ENCODE data around the gene PRTN3.

The PRTN3 gene, protein sequence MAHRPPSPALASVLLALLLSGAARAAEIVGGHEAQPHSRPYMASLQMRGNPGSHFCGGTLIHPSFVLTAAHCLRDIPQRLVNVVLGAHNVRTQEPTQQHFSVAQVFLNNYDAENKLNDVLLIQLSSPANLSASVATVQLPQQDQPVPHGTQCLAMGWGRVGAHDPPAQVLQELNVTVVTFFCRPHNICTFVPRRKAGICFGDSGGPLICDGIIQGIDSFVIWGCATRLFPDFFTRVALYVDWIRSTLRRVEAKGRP

DNA sequence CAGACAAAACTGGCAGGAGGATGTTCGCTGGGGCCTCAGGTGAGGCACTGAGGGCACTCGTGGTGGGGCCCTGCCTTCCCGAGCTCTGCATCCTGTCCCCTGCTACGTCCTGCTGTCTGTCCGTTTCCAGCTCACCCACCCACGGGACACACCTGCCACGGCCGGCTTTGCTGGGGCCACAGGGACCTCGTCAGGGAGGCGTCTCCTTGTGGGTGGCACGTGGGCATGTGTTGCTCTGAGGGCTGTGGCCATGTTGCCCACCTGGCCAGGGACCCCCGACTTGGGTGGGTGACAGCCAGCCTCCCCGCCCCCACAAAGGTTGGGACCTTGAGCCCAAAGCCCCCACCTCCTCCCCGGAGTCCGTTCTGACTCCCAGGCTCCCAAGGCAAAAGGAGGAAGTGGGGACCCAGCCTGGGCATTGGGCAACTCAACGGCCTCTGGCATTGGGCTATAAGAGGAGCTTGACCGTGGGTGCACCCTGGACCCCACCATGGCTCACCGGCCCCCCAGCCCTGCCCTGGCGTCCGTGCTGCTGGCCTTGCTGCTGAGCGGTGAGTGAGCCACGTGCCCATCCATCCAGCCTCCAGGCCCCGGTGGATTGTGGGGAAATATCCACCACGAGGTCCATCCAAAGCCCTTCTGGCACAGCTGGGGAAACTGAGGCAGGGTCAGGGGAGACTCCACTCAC, at the start of gene PRTN3:
PRTN3 (plus strand) TSS at position 481 of the 688 bp plus-strand sequence; CDS start at position 491, 10 bp downstream.
- no peak for DNase-seq

DNA sequence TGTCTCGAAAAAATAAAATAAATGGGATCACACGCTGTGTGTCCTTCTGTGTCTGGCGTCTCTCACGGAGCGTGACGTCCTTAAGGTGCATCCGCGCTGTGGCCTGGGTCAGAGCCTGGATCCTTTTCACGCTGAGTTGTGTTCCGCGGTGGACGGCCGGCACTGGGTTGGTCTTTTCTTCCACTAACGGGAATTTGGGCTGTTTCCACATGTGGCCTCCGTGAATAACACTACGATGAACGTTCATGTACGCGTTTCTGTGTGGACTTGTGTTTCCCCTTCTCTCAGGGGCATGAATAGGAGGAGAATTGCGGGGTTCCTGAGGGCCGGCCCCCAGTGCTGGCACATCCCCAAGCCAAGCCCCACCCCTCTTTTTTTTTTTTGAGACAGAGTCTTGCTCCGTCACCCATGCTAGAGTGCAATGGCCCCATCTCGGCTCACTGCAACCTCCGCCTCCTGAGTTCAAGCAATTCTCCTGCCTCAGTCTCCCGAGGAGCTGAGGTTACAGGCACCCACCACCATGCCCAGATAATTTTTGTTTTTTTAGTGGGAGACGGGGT, 49.7 kb upstream of the PRTN3 start:
- no peak for DNase-seq

DNA sequence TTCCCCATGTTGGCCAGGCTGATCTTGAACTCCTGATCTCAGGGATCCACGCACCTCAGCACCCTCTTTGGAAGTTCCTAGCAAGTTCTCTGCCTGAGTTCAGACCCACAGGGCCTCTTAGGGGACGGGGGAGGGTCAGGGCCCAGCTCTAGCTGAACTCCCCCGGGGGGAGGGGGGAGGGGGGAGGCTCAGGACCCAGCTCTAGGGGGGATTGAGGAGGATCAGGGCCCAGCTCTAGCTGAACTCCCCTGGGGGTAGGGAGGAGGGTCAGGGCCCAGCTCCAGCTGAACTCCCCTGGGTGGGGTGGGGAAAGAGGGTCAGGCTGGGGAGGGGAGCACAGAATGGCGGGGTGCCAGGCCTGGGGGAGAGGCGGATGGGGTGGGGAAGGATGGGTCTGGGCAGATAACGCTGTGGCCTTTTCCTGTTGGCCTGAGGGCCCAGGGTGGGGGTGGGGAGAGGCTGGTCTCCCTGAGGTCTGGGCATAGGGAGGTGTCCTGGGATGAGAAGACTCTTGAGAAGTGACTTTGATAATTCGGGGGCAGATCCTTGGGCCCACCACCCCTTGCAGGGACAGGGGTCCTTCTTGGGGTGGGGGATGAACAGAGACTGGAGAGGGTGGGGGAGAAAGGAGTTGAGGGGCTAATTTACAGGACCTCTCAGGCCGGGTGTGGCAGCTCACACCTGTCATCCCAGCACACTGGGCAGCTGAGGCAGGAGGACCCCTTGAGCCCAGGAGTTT, 49.1 kb upstream of the PRTN3 start:
- no peak for DNase-seq

DNA sequence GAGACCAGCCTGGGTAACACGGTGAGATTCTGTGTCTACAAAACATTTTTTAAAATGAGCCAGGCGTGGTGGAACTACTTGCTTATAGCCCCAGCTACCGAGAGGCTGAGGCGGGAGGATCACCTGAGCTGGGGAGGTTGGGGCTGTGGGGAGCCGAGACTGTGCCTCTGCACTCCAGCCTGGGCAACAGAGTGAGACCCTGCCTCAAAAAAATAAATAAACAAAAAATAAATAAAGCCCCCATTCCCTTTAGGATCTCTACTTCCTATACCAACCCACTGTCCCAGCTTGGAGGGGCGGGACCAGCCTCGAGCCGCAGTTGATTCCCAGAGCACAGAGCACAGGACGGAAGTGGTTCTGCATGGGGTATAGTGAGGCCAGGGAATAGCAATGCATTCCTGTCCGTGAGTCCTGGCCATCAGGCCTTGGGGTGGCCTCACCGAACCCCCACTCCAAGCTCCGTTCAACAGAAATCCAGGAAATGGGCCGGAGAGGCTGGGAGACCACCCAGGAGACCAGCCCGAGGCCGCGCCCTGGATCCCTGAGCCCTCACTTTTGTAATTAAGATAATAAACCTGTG, 48.4 kb upstream of the PRTN3 start:
- no peak for DNase-seq

DNA sequence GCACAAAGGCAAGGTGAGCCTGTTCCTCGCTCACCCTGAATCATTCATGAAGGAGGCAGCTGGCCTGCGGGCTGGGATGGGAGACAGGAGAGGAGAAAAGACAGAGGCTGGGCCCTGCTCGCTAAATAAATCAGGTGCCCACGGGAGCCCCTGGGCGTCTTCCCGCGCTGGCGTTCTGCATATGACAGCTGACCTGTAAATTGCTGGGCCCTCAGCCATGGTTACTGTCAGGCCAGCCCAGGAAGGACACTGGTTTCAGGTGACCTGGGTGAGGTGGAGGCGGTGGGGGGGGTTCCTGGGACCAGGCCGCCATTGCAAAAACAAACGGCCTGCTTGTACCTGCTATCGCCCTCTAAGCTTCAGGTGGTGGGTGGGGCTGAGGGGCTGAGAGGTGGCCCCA, 47.0 kb upstream of the PRTN3 start:
- DNase-seq, result no peak

DNA sequence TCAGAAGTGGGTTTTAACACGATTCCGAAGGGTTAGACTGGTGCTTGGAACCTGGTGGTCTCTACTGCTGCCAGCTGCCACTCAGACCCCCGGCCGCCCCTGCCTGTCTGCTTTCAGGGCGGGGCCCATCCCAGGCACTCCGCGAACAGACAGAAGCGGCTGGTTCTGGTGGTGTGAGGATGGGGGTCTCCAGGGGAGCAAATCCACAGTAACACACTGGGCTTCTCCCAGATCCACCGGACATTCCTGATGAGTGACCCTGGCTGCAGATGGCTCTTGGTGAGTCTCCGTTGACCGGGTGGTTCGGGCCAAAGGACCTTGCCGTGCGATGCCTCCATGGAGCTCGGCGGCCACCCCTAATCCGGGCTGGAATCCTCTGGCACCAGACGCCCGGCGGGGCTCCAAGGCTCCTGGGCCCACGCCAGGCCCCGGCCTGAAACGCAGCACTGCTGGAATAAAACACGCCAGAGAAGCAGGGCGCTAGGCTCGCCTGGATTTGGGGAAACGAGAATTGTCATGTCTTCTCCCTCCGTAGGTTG, 45.7 kb upstream of the PRTN3 start:
- DNase-seq, result no peak

DNA sequence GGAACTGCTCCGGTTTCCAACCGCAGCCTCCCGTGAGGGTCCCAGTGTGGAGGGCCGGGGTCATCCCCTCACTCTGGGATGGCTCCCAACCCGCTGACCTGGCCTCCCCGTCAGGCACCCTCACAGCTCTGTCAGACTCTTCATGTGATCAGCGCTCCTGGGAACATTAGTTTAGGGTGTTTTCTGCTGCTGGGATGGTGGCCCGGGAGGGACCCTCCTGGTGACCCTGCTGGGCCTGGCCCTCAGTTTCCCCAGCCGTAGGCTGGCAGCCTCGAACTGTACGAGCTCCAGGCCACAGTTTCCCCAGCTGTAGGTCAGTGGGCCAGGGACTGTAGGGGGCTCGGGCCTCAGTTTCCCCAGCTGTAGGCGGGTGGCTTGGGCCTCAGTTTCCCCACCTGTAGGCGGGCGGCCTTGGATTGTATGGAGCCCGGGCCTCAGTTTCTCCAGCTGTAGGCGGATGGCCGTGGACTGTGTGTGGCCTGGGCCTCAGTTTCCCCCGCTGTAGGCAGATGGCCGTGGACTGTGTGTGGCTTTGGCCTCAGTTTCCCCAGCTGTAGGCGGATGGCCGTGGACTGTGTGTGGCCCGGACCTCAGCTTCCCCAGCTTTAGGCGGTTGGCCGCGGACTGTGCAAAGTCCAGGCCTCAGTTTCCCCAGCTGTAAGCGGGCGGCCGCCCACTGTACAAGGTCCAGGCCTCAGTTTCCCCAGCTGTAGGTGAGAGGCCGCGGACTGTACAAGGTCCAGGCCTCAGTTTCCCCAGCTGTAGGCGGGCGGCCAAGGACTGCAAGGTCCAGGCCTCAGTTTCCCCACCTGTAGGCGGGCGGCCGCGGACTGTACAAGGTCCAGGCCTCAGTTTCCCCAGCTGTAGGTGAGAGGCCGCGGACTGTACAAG, 44.9 kb upstream of the PRTN3 start:
- no peak for DNase-seq

DNA sequence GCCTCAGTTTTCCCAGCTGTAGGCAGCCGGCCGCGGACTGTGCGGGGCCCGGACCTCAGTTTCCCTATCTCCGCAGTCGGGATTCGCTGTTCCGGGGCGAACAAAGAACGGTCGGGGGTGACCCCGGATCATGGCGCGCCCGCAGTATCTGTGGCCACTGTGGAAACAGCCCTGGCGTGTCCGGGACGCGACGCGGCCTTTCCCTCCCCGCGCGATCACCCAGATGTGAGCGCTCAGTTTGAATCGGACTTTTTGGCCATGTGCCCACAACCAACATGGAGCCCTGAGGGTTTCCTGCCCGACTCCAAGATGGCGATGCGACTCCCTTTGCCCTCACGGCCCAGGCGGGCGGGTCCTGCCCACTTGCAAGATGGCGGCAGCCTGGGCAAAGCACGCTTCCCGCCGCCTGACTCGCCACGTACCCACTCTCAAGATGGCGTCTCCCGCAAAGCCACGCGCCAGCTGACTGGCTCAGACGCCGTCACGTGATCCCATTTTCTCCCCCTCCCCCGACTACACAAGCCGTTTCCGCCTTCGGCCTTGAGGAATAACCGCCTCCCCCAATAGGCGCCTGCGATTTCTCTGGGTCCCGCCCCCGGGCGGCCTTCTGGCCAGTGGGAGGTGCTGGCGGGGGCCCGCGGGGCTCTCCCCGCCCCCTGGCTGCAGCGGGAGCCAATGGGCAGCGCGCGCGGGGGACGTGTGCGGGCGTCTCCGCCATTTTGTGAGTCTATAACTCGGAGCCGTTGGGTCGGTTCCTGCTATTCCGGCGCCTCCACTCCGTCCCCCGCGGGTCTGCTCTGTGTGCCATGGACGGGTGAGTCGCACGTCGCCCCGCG, 43.9 kb upstream of the PRTN3 start, which contains the start of gene PTBP1:
PTBP1 (plus strand) TSS at position 761 of the 836 bp plus-strand sequence; CDS start at position 807, 46 bp downstream.
- DNase-seq, result peak; percentile 98 to 99

DNA sequence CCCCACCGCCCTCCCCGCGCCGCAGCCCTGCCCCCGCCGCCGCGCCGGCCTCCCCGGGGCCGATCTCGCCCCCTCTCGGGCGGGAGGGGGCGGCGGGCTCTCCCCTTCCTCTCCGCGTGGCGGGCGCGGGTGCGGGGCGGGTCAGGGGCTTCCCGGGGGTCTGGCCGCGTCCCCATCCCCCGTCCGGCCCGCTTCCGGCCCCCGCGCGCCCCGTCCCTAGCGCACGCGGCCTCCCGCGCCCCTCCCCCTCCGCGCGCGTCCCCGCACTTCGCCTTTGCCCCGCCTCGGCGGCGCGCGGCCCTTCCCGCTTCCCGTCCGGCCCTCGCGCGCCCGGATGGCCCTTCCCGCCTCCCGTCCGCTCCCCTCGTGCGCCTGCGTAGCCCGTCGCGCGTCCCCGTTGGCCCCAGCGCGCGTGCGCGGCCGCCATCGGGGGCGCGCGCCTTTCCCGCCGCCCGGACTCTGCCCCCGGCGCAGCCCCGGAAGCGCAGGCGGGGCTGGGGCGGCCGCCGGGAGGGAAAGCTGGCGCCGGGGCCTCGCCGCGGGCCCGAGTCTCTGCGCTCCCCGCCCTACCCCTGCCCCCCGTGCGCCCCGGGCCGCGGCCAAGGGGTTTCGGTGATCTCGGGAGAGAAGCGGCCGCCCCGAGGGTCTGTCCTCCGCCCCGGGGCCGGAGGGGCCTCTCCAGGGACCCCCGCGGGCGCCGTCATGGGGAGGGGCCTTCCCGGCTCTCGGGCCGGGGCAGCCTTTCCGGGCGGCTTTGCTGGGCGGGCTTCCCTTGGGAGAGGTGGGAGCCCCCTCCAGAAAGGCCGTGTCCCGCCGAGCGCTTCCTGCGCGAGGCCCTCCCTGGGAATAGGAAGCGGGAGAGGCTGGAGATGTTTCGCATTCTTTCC, 43.0 kb upstream of the PRTN3 start:
- DNase-seq, result peak; percentile 89 to 93

DNA sequence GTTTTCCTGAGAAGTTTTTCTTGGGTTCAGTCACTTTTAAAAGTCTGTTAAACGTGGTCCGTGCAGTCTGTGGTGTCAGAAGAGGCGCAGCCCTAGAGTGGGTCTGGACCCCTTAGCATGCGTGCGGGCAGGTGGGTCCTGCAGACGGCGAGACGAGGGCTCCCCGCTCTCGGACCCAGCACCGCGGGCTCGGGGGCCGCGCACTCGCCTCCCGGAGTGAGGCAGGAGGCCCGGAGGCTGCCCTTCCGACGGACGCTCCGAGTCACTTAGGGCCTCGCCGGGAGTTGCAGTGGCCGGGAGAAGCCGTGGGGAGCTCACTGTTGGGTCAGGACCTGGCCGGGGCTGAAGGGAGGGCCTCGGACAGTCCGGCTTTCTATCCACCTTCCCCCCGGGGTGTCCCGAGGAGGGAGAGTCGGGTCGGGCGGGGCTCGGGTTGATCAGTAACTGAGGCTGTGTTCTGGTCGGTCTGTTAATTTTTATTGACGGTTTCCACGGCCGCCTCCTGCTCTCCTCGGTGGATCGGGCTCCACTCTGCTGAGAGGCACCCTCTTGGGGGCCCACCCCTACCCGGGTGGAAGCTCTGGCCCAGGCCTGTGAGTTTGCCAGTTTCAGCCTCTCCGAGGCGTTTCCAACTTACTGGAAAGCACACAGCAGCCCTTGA, 42.3 kb upstream of the PRTN3 start:
- DNase-seq, result peak in 1 of 2 experiments; percentile 49

DNA sequence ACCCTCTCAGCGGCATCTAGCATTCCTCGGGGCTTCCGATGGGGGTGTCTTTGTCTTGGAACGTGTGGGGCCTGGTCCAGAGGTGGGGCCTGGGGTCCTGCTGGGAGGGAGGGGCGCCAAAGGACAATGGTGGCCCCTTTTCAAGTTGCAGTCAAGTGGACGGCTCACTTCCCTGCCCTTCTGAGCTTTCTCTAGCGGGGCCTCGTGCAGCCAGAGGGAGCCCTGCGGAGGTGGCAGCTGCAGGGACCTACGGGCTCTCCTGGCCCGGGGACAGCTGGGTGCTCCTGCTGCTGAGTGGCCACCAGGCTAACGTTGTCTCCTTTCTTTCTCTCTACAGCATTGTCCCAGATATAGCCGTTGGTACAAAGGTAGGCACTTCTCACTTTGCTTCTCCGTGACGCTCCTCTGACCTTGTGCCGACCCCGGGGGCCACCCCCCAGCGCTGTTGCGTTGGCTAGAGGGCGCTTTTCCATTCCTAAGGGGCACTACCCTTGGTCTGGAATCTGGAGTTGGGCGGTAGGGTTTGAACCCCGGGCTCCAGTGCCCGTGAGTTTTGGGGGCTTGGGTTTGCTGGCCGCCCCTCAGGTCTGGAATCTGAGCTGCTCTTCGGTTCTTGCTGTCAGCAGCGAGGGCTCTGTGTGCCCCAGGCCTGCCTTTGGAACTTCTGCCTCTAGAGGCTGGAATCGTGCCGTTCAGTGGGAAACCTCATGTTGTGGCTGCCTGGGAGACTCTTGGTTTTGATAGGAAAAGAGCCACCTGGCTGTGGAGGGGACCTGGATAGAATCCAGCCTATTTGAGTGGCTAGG, 41.5 kb upstream of the PRTN3 start:
- peak in 1 of 2 experiments; percentile 53 for DNase-seq

DNA sequence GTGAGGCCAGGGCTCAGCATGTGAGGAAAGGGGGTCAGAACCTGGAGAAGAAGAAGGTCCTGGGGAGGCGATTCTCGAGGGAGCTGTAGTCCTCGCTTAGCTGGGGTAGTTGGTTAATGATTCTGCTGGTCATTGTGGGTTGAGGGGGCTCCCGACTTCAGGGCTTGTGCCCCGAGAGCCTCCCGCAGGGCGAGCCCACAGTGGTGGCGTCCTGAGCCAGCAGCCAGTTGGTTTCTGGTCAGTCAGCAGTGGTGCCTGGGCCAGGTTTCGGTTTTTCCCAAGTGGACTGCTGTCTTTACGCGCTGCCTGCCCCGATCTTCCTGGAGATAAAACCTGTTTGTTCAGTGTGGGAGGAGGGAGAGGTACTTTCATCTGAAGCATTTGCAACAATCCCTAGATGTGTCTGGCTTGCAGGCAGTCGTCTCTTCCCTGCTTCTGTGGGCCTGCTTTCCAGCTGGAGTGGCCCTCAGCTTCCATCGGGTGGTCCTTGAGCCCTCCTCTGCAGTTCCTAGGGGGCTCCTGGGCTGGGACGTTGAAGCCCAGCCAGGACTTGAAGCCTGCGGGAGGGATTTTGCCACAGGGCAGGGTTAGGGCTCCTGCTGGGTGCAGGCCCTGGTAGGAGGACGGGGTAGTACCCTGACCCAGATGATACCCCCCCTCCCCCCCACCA, 40.3 kb upstream of the PRTN3 start:
- peak in 1 of 2 experiments; percentile 28 for DNase-seq

DNA sequence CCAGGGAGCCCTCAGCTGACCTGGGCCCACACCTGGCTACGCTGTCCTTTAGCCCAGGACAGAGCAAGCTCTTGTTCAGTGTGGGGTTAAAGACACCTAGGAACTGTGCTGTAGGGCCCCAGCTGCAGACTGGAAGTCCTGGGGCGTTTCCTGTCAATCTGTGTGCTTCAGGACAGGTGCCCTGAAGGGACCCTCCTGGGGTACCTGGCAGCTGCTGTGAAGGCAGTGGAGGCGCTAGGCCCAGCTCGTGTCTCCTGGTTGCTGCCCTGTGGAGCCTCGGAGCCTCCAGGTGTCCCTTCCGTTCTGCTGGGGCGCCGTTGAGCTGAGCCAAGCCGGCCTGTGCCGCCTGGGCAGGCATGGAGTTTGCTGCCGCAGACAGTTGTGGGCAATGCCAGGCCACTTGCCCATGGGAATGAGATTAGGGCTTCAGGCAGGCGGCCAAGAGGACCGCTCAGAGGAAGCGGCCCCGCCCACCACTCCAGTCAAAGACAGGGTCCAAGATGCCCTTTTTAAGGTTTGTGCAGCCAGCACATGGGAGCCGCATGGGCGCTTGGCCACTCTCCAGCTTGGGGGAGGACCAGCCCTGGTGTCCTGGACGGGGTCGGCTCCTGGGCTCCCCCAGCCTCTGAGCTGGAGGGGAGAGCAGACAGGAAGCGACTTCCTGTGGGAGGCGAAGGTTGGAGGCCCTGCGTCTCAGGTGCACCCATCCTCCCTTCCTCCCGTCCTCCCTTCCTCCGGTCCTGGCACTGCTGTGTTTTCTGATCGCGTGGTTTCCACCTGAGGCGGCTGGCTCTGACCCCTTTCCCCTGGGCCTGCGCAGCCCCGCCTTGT, 39.6 kb upstream of the PRTN3 start:
- peak in 1 of 2 experiments; percentile 51 for DNase-seq

DNA sequence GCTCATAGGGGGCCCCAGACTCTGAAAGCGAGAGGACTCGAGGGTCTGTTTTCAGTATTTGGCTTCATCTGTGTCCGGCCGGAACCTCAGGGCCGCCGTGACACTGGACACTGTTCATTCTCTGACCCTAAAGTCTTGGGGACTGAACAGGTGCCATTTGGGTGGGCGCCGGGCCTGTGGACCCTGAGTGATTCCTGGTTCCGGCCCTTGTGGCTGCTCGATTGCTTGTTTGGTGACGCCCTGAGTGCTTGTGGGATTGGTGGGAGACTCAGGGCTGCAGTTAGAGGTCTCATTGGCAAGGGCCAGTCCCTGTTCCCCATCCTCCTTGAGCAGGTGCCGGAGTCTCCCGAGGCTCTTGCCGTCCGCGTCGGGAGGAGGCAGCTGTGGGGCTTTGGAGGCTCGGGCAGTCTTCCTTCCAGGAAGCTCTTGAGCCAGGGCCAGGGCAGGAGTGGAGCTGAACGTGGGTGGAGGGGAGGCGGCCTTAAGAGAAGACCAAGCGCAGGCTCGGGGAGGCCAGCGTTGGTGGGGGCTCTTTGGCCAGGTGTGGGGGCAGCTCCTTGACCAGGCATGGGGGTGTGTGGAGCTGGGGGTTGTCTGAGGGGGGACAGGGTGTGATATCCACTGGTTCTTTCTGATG, 38.8 kb upstream of the PRTN3 start:
- DNase-seq, result peak in 1 of 2 experiments; percentile 24

DNA sequence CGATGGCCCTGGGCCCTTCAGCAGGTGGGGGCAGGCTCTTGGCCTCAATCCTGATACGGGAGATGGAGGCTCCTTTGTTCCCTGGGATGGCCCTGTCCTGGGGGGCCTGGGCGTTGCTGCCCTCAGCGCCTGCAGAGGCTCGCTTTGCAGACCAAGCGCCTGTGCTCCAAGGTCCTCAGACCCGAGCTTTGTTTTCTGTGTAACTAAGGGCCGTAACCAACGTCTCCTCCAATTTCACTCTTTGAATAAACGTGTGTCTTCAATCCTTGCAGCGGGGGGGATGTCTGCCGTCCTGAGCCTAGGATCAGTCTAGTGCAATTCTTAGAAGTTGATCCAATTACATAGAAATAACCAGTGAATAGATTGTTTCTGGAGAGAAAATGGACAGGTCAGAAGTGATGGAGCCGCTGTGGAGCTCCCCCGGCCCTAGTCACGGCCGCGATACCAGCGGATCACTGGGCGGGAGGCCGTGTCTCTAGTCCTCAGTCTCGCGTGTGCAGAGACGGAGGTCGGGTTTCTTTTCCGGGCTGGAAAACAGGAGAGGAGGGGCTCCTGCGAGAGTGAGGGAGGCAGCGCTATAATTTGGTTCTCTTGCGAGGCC, 38.2 kb upstream of the PRTN3 start:
- no peak for DNase-seq
